ENCODE data around the gene PKM. TPM values are rescaled to one million over a fixed set of nuclear protein-coding genes. Genes with fewer than 3 reads are reported as not detected.
A peak's percentile ranks its signal among the peaks of the same experiment; 100 is the strongest.

Gene PKM
- total RNA-seq, 4 donors from 2014 or later: 261 to 293 (median 272) TPM

DNA sequence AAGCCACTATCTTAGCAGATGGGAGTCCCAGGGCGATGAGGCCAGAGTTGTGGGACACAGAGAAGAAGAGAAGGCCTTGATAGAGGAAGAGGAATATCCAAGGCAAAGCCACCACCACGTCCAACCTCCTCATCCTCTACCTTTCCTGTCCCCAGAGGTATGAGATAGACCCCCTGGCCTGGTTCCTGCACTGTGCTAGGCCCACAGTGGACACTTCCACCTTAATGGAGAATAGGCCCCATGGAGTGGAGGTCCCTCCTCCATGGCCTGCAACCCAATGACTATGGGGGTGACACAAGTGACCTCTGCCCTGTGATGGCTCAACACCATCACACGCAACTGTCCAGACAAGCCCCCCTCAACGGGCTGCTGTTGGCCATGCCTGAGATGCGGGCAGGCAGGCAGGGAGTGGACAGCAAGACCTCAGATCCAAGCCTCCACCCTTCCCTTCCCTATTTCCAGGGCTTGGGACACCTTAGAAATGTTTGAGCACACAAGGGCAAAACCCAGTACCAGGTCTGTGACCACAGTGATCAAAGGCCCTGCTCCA is 70.2 kb downstream of the PKM start:
- no peaks in the 10 kb centered on the region for H3K36me3 ChIP-seq
- TF ChIP-seq POLR2A (IDR thresholded peaks at IDR 0.05) (no peak), EP300 (IDR thresholded peaks at IDR 0.05) (no peak)
- TF ChIP-seq, protein P1, sequence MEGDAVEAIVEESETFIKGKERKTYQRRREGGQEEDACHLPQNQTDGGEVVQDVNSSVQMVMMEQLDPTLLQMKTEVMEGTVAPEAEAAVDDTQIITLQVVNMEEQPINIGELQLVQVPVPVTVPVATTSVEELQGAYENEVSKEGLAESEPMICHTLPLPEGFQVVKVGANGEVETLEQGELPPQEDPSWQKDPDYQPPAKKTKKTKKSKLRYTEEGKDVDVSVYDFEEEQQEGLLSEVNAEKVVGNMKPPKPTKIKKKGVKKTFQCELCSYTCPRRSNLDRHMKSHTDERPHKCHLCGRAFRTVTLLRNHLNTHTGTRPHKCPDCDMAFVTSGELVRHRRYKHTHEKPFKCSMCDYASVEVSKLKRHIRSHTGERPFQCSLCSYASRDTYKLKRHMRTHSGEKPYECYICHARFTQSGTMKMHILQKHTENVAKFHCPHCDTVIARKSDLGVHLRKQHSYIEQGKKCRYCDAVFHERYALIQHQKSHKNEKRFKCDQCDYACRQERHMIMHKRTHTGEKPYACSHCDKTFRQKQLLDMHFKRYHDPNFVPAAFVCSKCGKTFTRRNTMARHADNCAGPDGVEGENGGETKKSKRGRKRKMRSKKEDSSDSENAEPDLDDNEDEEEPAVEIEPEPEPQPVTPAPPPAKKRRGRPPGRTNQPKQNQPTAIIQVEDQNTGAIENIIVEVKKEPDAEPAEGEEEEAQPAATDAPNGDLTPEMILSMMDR (IDR thresholded peaks at IDR 0.05): no peak
- 91 to 97% methylated on average over 5 of the region's 5 CpGs for WGBS, 2 donors
- no peak for DNase-seq (ENCODE audit: low spot score in 2 of 2)
- peak overlapping the region in 1 of 4 donors; percentile 74 for H3K27ac ChIP-seq
- no peak overlapping the region for H3K4me3 ChIP-seq
- H3K4me1 ChIP-seq: peaks cover 0 to 29% (median 5%) of the 10 kb centered on the region in 4 donors
- H3K27me3 ChIP-seq: no peaks in the 10 kb centered on the region
- H3K9me3 ChIP-seq: no peaks in the 10 kb centered on the region

- H3K4me1 ChIP-seq: peaks cover 0 to 33% (median under 1%) of the 10 kb centered on the region in 4 donors
- no peak for DNase-seq (ENCODE audit: low spot score in 2 of 2)
- H3K9me3 ChIP-seq: no peaks in the 10 kb centered on the region
- 87 to 90% methylated on average over 2 of the region's 2 CpGs for whole genome bisulfite sequencing, 2 donors
- no peaks in the 10 kb centered on the region for H3K27me3 ChIP-seq
- no peak overlapping the region for H3K4me3 ChIP-seq
- no peaks in the 10 kb centered on the region for H3K36me3 ChIP-seq
- no peak overlapping the region for H3K27ac ChIP-seq
- TF ChIP-seq POLR2A (IDR thresholded peaks at IDR 0.05) (no peak), EP300 (IDR thresholded peaks at IDR 0.05) (no peak)
- TF ChIP-seq, protein P1 (IDR thresholded peaks at IDR 0.05): no peak
Observed at GRCh38 chr15:72156928-72157327, 74.1 kb downstream of the PKM start.

GRCh38 chr15:72155635-72156616 is 75.1 kb downstream of the PKM start:
- Histone ChIP-seq H3K27ac (peak overlapping the region; percentile 58 to 84 (median 69)), H3K27me3 (no peaks in the 10 kb centered on the region), H3K9me3 (no peaks in the 10 kb centered on the region), H3K36me3 (no peaks in the 10 kb centered on the region), H3K4me3 (peak overlapping the region; percentile 18 to 56 (median 44)), H3K4me1 (peaks cover 0 to 23% (median 0%) of the 10 kb centered on the region in 4 donors)
- DNase-seq (ENCODE audit: low spot score in 2 of 2): peak; percentile 85 to 92
- 4% methylated on average over 14 to 19 of the region's 19 CpGs for WGBS, 2 donors
- TF ChIP-seq, protein P1 (IDR thresholded peaks at IDR 0.05): peak; percentile 72 to 93 (median 80)
- TF ChIP-seq POLR2A (IDR thresholded peaks at IDR 0.05): no peak
- TF ChIP-seq EP300 (IDR thresholded peaks at IDR 0.05): peak in 1 of 2 donors; percentile 21

- peak in 1 of 2 donors; percentile 72 for TF ChIP-seq EP300 (IDR thresholded peaks at IDR 0.05)
- TF ChIP-seq POLR2A (IDR thresholded peaks at IDR 0.05): no peak
- WGBS, 2 donors: 22 to 39% methylated on average over 14 of the region's 14 CpGs
- H3K36me3 ChIP-seq: no peaks in the 10 kb centered on the region
- peak overlapping the region; percentile 18 to 56 (median 44) for H3K4me3 ChIP-seq
- peaks cover 0 to 19% (median 0%) of the 10 kb centered on the region in 4 donors for H3K4me1 ChIP-seq
- no peaks in the 10 kb centered on the region for H3K27me3 ChIP-seq
- peak overlapping the region; percentile 58 to 84 (median 69) for H3K27ac ChIP-seq
- DNase-seq (ENCODE audit: low spot score in 2 of 2): peak; percentile 27 to 32
- no peaks in the 10 kb centered on the region for H3K9me3 ChIP-seq
Observed at GRCh38 chr15:72155003-72155621, 75.9 kb downstream of the PKM start.

- peaks cover 0 to 19% (median 0%) of the 10 kb centered on the region in 4 donors for H3K4me1 ChIP-seq
- H3K4me3 ChIP-seq: no peak overlapping the region
- H3K36me3 ChIP-seq: no peaks in the 10 kb centered on the region
- WGBS, 2 donors: 95% methylated on average over 7 of the region's 7 CpGs
- peak overlapping the region in 1 of 4 donors; percentile 84 for H3K27ac ChIP-seq
- H3K27me3 ChIP-seq: no peaks in the 10 kb centered on the region
- H3K9me3 ChIP-seq: no peaks in the 10 kb centered on the region
- DNase-seq (ENCODE audit: low spot score in 2 of 2): no peak
- no peak for TF ChIP-seq EP300 (IDR thresholded peaks at IDR 0.05)
- TF ChIP-seq, protein P1 (IDR thresholded peaks at IDR 0.05): no peak
- no peak for TF ChIP-seq POLR2A (IDR thresholded peaks at IDR 0.05)
Observed at GRCh38 chr15:72154316-72154715, 76.7 kb downstream of the PKM start.

Data from tibial nerve (tissue), 4 donors.